GM18526 (cell line): ENCODE measurements around the gene KLF5.

Experiments used
- POLR2A ChIP-seq: IDR thresholded peaks from 3 replicates; pipeline ENCODE4 v1.6.1; 2011; ENCODE audit not compliant: insufficient read length; ENCODE audit errors: extremely low read depth

KLF5 gene

GRCh38 chr13:73092829-73093228 lies 34.0 kb downstream of the KLF5 start:
- TF ChIP-seq POLR2A: no peak

GRCh38 chr13:73096173-73096572 lies 37.4 kb downstream of the KLF5 start:
- no peak for TF ChIP-seq POLR2A

GRCh38 chr13:73096638-73097037 lies 37.8 kb downstream of the KLF5 start:
- no peak for TF ChIP-seq POLR2A

- no peak for TF ChIP-seq POLR2A
Measured at GRCh38 chr13:73101351-73102007, 42.7 kb downstream of the KLF5 start.

- TF ChIP-seq POLR2A: no peak
Measured at GRCh38 chr13:73103238-73103637, 44.4 kb downstream of the KLF5 start.

- no peak for TF ChIP-seq POLR2A
Measured at GRCh38 chr13:73106513-73107178, 47.8 kb downstream of the KLF5 start.

- TF ChIP-seq POLR2A: no peak
Measured at GRCh38 chr13:73107481-73107880, 48.7 kb downstream of the KLF5 start.

GRCh38 chr13:73107970-73108369 lies 49.2 kb downstream of the KLF5 start:
- TF ChIP-seq POLR2A: no peak

- no peak for TF ChIP-seq POLR2A
Measured at GRCh38 chr13:73109288-73109899, 50.6 kb downstream of the KLF5 start.

GRCh38 chr13:73109969-73110368 lies 51.2 kb downstream of the KLF5 start:
- TF ChIP-seq POLR2A: no peak

GRCh38 chr13:73110814-73111213 lies 52.0 kb downstream of the KLF5 start:
- no peak for TF ChIP-seq POLR2A

GRCh38 chr13:73111331-73111730 lies 52.5 kb downstream of the KLF5 start:
- TF ChIP-seq POLR2A: no peak

- no peak for TF ChIP-seq POLR2A
Measured at GRCh38 chr13:73119612-73120011, 60.8 kb downstream of the KLF5 start.
